ENCODE measurements around the gene ATAD2B.

The ATAD2B gene

DNA sequence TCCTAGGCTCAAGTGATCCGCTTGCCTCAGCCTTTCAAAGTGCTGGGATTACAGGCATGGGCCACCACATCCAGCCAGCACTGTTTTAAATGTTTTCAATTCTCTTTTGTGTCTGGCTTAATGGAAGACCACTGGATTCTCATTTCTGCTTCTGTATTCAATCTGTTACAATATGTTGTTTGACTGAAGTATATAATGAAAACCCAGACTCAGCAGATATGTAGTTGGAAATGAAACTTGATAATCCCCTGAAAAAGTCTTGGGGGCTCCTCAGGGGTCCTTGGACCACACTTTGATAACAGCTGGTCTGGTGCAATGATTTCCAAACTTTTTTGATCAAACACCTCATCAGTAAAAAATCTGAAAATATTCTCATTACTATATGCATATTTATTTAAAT is 132.7 kb downstream of the ATAD2B start:
- TF ChIP-seq, protein P1, sequence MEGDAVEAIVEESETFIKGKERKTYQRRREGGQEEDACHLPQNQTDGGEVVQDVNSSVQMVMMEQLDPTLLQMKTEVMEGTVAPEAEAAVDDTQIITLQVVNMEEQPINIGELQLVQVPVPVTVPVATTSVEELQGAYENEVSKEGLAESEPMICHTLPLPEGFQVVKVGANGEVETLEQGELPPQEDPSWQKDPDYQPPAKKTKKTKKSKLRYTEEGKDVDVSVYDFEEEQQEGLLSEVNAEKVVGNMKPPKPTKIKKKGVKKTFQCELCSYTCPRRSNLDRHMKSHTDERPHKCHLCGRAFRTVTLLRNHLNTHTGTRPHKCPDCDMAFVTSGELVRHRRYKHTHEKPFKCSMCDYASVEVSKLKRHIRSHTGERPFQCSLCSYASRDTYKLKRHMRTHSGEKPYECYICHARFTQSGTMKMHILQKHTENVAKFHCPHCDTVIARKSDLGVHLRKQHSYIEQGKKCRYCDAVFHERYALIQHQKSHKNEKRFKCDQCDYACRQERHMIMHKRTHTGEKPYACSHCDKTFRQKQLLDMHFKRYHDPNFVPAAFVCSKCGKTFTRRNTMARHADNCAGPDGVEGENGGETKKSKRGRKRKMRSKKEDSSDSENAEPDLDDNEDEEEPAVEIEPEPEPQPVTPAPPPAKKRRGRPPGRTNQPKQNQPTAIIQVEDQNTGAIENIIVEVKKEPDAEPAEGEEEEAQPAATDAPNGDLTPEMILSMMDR (IDR thresholded peaks at IDR 0.05; ENCODE audit: low read length): no peak
- no peak for TF ChIP-seq EZH2 (optimal IDR thresholded peaks at IDR 0.05; ENCODE audit: low read depth, low read length)
- TF ChIP-seq EZH2phosphoT487 (IDR thresholded peaks at IDR 0.05; ENCODE audit: low read length): no peak

DNA sequence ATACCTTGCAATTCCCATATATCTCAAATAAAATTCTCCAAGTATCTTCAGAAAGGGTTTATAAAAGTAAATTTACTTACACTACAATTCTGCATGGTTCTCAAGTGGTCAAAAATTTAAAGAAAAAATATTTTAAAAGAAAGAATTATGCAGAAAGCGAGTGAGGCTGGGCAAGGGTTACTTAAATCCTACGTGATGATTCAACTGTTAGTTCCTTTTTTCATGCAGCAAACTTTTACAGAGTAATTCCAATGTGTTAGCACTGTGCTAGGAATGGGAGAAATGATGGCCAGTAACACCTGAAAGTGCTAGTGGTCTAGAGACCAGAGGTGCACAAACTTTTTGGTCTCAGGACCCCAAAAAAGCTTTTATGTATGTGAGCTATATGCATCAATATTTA is 133.4 kb downstream of the ATAD2B start:
- Histone ChIP-seq H3K27ac (ENCODE audit: low read length) (no peak overlapping the region), H3K9me2 (replicated peaks; ENCODE audit: insufficient read depth, low read length) (no peaks in the 10 kb centered on the region), H3F3A (ENCODE audit: insufficient read depth, low read length) (no peaks in the 10 kb centered on the region), H3K4me1 (ENCODE audit: low read length) (no peaks in the 10 kb centered on the region), H2AFZ (ENCODE audit: low read length) (no peak overlapping the region), H3K36me3 (replicated peaks; ENCODE audit: insufficient read depth, low read length) (no peaks in the 10 kb centered on the region), H3K4me2 (ENCODE audit: low read depth, low read length) (no peak overlapping the region), H3K9ac (ENCODE audit: low read length) (no peak overlapping the region), H4K20me1 (ENCODE audit: insufficient read depth, low read length) (no peaks in the 10 kb centered on the region), H3K4me3 (ENCODE audit: low read length) (no peak overlapping the region), H3K27me3 (replicated peaks; ENCODE audit: insufficient read depth, low read length) (no peaks in the 10 kb centered on the region), H3K79me2 (ENCODE audit: low read length) (no peaks in the 10 kb centered on the region), H3K9me3 (replicated peaks; ENCODE audit: insufficient read depth, low read length) (no peaks in the 10 kb centered on the region)
- no peak for DNase-seq
- no peak for TF ChIP-seq EZH2 (optimal IDR thresholded peaks at IDR 0.05; ENCODE audit: low read depth, low read length)
- TF ChIP-seq, protein P1 (IDR thresholded peaks at IDR 0.05; ENCODE audit: low read length): no peak
- TF ChIP-seq EZH2phosphoT487 (IDR thresholded peaks at IDR 0.05; ENCODE audit: low read length): no peak

More for the DNA sequence above, 132.7 kb downstream of the ATAD2B start:
- Histone ChIP-seq H3F3A (ENCODE audit: insufficient read depth, low read length) (no peaks in the 10 kb centered on the region), H3K36me3 (replicated peaks; ENCODE audit: insufficient read depth, low read length) (no peaks in the 10 kb centered on the region), H3K9me3 (replicated peaks; ENCODE audit: insufficient read depth, low read length) (no peaks in the 10 kb centered on the region), H3K9me2 (replicated peaks; ENCODE audit: insufficient read depth, low read length) (no peaks in the 10 kb centered on the region), H3K4me1 (ENCODE audit: low read length) (no peaks in the 10 kb centered on the region), H3K4me2 (ENCODE audit: low read depth, low read length) (no peak overlapping the region), H3K27ac (ENCODE audit: low read length) (no peak overlapping the region), H2AFZ (ENCODE audit: low read length) (no peak overlapping the region), H4K20me1 (ENCODE audit: insufficient read depth, low read length) (no peaks in the 10 kb centered on the region), H3K27me3 (replicated peaks; ENCODE audit: insufficient read depth, low read length) (no peaks in the 10 kb centered on the region), H3K4me3 (ENCODE audit: low read length) (no peak overlapping the region), H3K9ac (ENCODE audit: low read length) (no peak overlapping the region), H3K79me2 (ENCODE audit: low read length) (no peaks in the 10 kb centered on the region)
- DNase-seq: no peak

DNA sequence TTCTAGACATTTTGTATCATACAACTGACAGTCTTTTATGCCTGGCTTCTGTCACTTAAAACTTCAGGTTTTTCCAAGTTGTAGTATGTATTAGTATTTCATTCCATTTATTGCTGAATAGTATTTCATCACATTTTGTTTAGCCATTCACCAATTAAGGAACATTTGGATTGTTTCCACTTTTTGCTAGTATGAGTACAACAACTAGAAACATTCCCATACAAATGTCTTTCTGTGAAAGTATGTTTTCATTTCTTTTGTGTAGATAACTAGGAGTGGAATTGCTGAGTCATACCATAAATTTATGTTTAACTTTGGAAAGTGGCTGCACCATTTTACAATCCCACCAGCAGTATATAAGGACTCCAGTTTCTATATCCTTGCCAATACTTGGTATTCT is 135.9 kb downstream of the ATAD2B start:
- no peak overlapping the region for H3K9ac ChIP-seq (ENCODE audit: low read length)
- H4K20me1 ChIP-seq (ENCODE audit: insufficient read depth, low read length): no peaks in the 10 kb centered on the region
- no peaks in the 10 kb centered on the region for H3K79me2 ChIP-seq (ENCODE audit: low read length)
- no peaks in the 10 kb centered on the region for H3K27me3 ChIP-seq (replicated peaks; ENCODE audit: insufficient read depth, low read length)
- DNase-seq: no peak
- no peak overlapping the region for H2AFZ ChIP-seq (ENCODE audit: low read length)
- no peaks in the 10 kb centered on the region for H3K9me3 ChIP-seq (replicated peaks; ENCODE audit: insufficient read depth, low read length)
- H3K4me1 ChIP-seq (ENCODE audit: low read length): no peaks in the 10 kb centered on the region
- H3K9me2 ChIP-seq (replicated peaks; ENCODE audit: insufficient read depth, low read length): no peaks in the 10 kb centered on the region
- H3K27ac ChIP-seq (ENCODE audit: low read length): no peak overlapping the region
- H3F3A ChIP-seq (ENCODE audit: insufficient read depth, low read length): no peaks in the 10 kb centered on the region
- no peaks in the 10 kb centered on the region for H3K36me3 ChIP-seq (replicated peaks; ENCODE audit: insufficient read depth, low read length)
- H3K4me2 ChIP-seq (ENCODE audit: low read depth, low read length): no peak overlapping the region
- H3K4me3 ChIP-seq (ENCODE audit: low read length): no peak overlapping the region
- TF ChIP-seq EZH2 (optimal IDR thresholded peaks at IDR 0.05; ENCODE audit: low read depth, low read length) (no peak), EZH2phosphoT487 (IDR thresholded peaks at IDR 0.05; ENCODE audit: low read length) (no peak)
- TF ChIP-seq, protein P1 (IDR thresholded peaks at IDR 0.05; ENCODE audit: low read length): no peak
